Neural progenitor cell (in vitro differentiated cells): ENCODE results near the gene ERFL. TPM values are rescaled to one million over a fixed set of nuclear protein-coding genes. Genes with fewer than 3 reads are reported as not detected.
"Not testable (repeated sequence)": the region's sequence is repeated elsewhere in the genome, so short reads cannot be mapped to it uniquely, and the experiment has no call there.

ENCODE experiments used
- DNase-seq: peaks from one replicate; pipeline ENCODE4 v3.0.0-alpha.2; 2016; ENCODE audit warnings: low spot score
- H2AFZ ChIP-seq: fragments of 200-600 bp; sonication (generic); replicated peaks from 2 replicates; pipeline ENCODE4 v1.6.1; 2016; ENCODE audit warnings: antibody characterized with exemption
- H3F3A ChIP-seq: fragments of 200-600 bp; sonication (generic); 2 replicates; pipeline ENCODE4 v1.6.1; 2016; ENCODE audit warnings: antibody characterized with exemption, low read depth
- H3K27ac ChIP-seq: fragments of 200-600 bp; sonication (generic); 2 replicates; pipeline ENCODE4 v1.5.1; 2016; ENCODE audit warnings: mild to moderate bottlenecking
- H3K27me3 ChIP-seq: fragments of 200-600 bp; sonication (generic); 2 replicates; pipeline ENCODE4 v1.6.1; 2016; ENCODE audit warnings: mild to moderate bottlenecking, moderate library complexity
- H3K36me3 ChIP-seq: fragments of 200-600 bp; sonication (generic); 2 replicates; pipeline ENCODE4 v1.5.1; 2016
- H3K4me1 ChIP-seq: fragments of 200-600 bp; sonication (generic); 2 replicates; pipeline ENCODE4 v1.6.1; 2016; ENCODE audit warnings: mixed run types
- H3K4me2 ChIP-seq: fragments of 200-600 bp; sonication (generic); 2 replicates; pipeline ENCODE4 v1.6.1; 2016
- H3K4me3 ChIP-seq: fragments of 200-600 bp; sonication (generic); 2 replicates; pipeline ENCODE4 v1.5.1; 2016
- H3K79me2 ChIP-seq: fragments of 200-600 bp; sonication (generic); 2 replicates; pipeline ENCODE4 v1.6.1; 2016; ENCODE audit warnings: low read depth
- H3K9ac ChIP-seq: fragments of 200-600 bp; sonication (generic); 2 replicates; pipeline ENCODE4 v1.6.1; 2016
- H3K9me3 ChIP-seq: fragments of 200-600 bp; sonication (generic); 2 replicates; pipeline ENCODE4 v1.5.1; 2016; ENCODE audit warnings: low read depth
- H4K20me1 ChIP-seq: fragments of 200-600 bp; sonication (generic); 2 replicates; pipeline ENCODE4 v1.6.1; 2016; ENCODE audit warnings: low read depth
- H3K27ac Mint-ChIP-seq: 3 replicates; pipeline ENCODE4 v1.8.0; 2021; ENCODE audit warnings: mixed read lengths
- H3K27me3 Mint-ChIP-seq: 2 replicates; pipeline ENCODE4 v1.8.0; 2022; ENCODE audit warnings: low read depth, mild to moderate bottlenecking, inconsistent platforms, moderate library complexity, mixed read lengths; ENCODE audit not compliant: insufficient read depth
- H3K36me3 Mint-ChIP-seq: 3 replicates; pipeline ENCODE4 v1.8.0; 2021; ENCODE audit warnings: mixed read lengths
- H3K4me1 Mint-ChIP-seq: 3 replicates; pipeline ENCODE4 v1.8.0; 2021; ENCODE audit warnings: mixed read lengths
- H3K4me3 Mint-ChIP-seq: 3 replicates; pipeline ENCODE4 v1.8.0; 2021; ENCODE audit warnings: mild to moderate bottlenecking, moderate library complexity, mixed read lengths
- H3K9me3 Mint-ChIP-seq: 3 replicates; pipeline ENCODE4 v1.8.0; 2020; ENCODE audit warnings: mixed read lengths
- EZH2 ChIP-seq: fragments of 200-600 bp; sonication (generic); IDR thresholded peaks from 2 replicates; pipeline ENCODE4 v1.6.1; 2017; ENCODE audit warnings: antibody characterized with exemption, mild to moderate bottlenecking, moderate library complexity
- EZH2phosphoT487 ChIP-seq: fragments of 200-600 bp; sonication (generic); IDR thresholded peaks from 2 replicates; pipeline ENCODE4 v1.6.1; 2017; ENCODE audit warnings: antibody characterized with exemption
- total RNA-seq: library from RNA; depleted of rRNA; stranded (reverse); fragments of >200 nt; gene quantifications from 2 replicates; pipeline ENCODE4 v1.2.3, GENCODE V29; 2015; ENCODE audit warnings: low replicate concordance
- TF ChIP-seq, protein P1 (sequence below): fragments of 200-600 bp; sonication (generic); IDR thresholded peaks from 2 replicates; pipeline ENCODE4 v1.5.1; 2017; ENCODE audit warnings: antibody characterized with exemption, mild to moderate bottlenecking

ERFL gene
- total RNA-seq, 1 donor from 2014 or later = 0.65 TPM

DNA sequence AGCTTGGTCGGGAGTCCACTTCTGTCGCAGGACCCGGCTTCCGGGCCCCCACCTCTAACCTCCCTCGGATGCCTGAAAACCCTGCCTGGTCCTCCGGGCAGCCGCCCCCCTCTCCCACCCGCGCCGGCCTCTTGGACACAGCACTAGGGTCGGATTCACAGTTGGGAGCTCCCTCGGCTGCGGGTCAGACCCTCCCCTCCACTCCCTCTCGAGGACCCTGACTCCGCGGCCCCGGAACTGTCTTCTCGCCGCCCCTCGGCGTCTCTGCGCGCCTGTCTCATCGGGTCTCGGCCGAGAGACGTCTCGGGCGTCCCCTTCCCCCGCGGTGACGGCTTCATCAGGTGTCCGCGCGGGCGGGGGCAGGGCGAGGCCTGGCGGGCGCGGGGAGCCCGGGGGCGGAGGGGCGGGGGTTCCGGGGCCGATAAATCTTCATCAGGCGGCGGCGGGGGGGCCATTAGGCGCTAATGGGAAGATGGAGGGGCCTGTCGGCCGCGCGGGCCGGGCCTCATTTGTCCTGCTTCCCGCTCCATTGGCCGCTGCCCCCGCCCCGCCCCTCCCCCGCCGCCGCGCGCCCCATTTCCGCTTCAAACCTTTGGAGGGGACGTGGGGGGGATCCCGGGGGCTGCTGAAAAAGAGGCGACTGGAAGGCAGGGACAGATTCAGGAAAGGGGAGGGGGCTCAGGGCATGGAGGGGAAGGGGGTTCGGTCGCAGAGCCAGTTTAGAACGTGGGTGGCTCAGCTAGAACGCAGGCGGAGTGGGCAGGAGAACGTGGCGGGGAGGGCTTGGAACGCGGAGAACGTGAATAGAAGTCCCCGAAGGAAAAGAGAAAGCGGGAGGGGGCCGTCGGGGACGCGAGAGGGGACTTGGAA lies 11.8 kb upstream of the ERFL start:
- Histone ChIP-seq H3K9me3 (no peaks in the 10 kb centered on the region), H2AFZ (peak overlapping the region; percentile 86)
- H3K27me3 Mint-ChIP-seq = peaks cover 42% of the 10 kb centered on the region

DNA sequence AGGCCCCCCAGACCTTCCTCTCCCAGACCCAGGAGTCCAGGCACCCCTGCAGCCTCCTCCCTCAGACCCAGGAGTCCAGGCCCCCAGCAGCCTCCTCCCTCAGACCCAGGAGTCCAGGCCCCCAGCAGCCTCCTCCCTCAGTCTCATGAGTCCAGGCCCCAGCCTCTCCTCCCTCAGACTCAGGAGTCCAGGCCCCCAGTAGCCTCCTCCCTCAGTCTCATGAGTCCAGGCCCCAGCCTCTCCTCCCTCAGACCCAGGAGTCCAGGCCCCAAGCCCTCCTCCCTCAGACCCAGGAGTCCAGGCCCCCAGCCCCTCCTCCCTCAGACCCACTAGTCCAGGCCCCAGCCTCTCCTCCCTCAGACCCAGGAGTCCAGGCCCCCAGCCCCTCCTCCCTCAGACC lies 11.0 kb upstream of the ERFL start:
- not testable (repeated sequence) for H3K27ac Mint-ChIP-seq
- H3K27me3 ChIP-seq = peaks cover 90% of the 10 kb centered on the region

More for the DNA sequence above, 11.8 kb upstream of the ERFL start:
- Mint-ChIP-seq H3K27ac (peak overlapping the region; percentile 50), H3K4me1 (peaks cover 14% of the 10 kb centered on the region), H3K9me3 (peaks cover 7% of the 10 kb centered on the region), H3K4me3 (peak overlapping the region; percentile 90), H3K36me3 (peaks cover 4% of the 10 kb centered on the region)
- Histone ChIP-seq H3K79me2 (no peaks in the 10 kb centered on the region), H3K4me1 (no peaks in the 10 kb centered on the region), H3K27ac (no peak overlapping the region), H3K9ac (no peak overlapping the region), H3K27me3 (peaks cover 82% of the 10 kb centered on the region), H4K20me1 (no peaks in the 10 kb centered on the region), H3K4me3 (peak overlapping the region; percentile 50), H3F3A (peaks cover 8% of the 10 kb centered on the region), H3K4me2 (peak overlapping the region; percentile 86), H3K36me3 (no peaks in the 10 kb centered on the region)
- peak; percentile 62 for DNase-seq
- TF ChIP-seq, protein P1, sequence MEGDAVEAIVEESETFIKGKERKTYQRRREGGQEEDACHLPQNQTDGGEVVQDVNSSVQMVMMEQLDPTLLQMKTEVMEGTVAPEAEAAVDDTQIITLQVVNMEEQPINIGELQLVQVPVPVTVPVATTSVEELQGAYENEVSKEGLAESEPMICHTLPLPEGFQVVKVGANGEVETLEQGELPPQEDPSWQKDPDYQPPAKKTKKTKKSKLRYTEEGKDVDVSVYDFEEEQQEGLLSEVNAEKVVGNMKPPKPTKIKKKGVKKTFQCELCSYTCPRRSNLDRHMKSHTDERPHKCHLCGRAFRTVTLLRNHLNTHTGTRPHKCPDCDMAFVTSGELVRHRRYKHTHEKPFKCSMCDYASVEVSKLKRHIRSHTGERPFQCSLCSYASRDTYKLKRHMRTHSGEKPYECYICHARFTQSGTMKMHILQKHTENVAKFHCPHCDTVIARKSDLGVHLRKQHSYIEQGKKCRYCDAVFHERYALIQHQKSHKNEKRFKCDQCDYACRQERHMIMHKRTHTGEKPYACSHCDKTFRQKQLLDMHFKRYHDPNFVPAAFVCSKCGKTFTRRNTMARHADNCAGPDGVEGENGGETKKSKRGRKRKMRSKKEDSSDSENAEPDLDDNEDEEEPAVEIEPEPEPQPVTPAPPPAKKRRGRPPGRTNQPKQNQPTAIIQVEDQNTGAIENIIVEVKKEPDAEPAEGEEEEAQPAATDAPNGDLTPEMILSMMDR = no peak
- TF ChIP-seq EZH2 (peak; percentile 90), EZH2phosphoT487 (peak; percentile 77)

DNA sequence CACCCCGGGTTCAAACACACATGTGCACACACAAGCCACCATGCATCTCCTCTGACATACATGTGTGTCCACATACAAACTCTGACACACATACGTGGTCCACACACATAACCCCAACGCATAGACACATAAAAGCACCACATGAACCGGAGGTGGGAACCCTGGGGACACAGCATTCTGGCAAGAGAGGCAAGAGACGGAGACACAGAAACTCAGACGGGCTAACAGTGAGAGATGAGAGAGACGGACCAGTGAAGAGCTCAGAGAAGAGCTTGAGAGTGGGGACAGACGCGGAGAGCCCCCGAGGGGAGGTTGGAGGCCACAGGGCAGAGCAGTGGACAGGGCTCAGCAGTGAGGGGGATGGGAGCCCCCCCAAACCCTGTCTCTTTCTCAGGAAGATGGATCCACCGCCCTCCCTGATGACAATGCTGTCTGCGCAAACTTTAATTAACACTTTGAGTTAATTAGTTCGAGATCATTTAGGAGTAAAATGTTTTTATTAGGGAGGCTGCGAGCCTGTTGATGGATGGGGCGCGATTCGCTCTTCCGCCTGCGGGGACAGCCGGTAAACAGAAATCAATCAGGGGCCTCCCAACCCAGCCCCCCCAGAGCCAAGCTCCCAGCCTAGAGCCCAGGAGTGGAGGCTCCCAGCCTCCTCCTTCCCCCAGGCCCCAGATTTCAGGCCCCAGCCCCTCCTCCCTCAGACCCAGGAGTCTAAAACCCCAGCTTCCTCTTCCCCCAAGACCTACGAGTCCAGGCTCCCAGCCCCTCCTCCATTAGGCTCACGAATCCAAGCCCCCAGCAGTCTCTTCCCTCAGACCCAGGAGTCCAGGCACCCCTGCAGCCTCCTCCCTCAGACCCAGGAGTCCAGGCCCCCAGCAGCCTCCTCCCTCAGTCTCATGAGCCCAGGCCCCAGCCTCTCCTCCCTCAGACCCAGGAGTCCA lies 9.5 kb upstream of the ERFL start:
- Histone ChIP-seq H3K4me3 (no peak overlapping the region), H4K20me1 (peaks cover 5% of the 10 kb centered on the region), H3K27ac (no peak overlapping the region), H3K36me3 (no peaks in the 10 kb centered on the region), H2AFZ (no peak overlapping the region), H3K4me1 (no peaks in the 10 kb centered on the region), H3K27me3 (peaks cover 96% of the 10 kb centered on the region), H3K9ac (no peak overlapping the region), H3K4me2 (no peak overlapping the region), H3K79me2 (no peaks in the 10 kb centered on the region), H3F3A (peaks cover 8% of the 10 kb centered on the region), H3K9me3 (no peaks in the 10 kb centered on the region)
- no peak overlapping the region for H3K27ac Mint-ChIP-seq
- peaks cover 16% of the 10 kb centered on the region for H3K4me1 Mint-ChIP-seq
- peaks cover 52% of the 10 kb centered on the region for H3K27me3 Mint-ChIP-seq
- no peak for DNase-seq
- peaks cover 4% of the 10 kb centered on the region for H3K36me3 Mint-ChIP-seq
- peaks cover 7% of the 10 kb centered on the region for H3K9me3 Mint-ChIP-seq
- TF ChIP-seq EZH2 = no peak
- TF ChIP-seq, protein P1 = peak; percentile 25
- H3K4me3 Mint-ChIP-seq = peak overlapping the region; percentile 1

More for the DNA sequence above, 11.0 kb upstream of the ERFL start:
- H3K79me2 ChIP-seq, H3K4me2 ChIP-seq, H3K9ac ChIP-seq, H3K9me3 ChIP-seq, H4K20me1 ChIP-seq, H3F3A ChIP-seq, H3K9me3 Mint-ChIP-seq, H3K27ac ChIP-seq, H3K4me1 ChIP-seq, H3K36me3 Mint-ChIP-seq, DNase-seq, H3K4me3 ChIP-seq, H3K4me3 Mint-ChIP-seq, H2AFZ ChIP-seq, H3K36me3 ChIP-seq: not testable (repeated sequence)
- Mint-ChIP-seq H3K4me1 (peaks cover 16% of the 10 kb centered on the region), H3K27me3 (peaks cover 46% of the 10 kb centered on the region)
